Activated CD4-positive, alpha-beta memory T cell treated with anti-CD3 and anti-CD28 coated beads, Interleukin-2, amount 10 ng/mL, durations not matched to agents 7 days and 5 days (primary cell): ENCODE measurements around the gene KIRREL3. TPM values are rescaled to one million over a fixed set of nuclear protein-coding genes. Genes with fewer than 3 reads are reported as not detected.

Experiments used
- CTCF ChIA-PET: fragments of 350-600 bp; sonication (Branson Sonifier 250); formaldehyde crosslinking; loops from one replicate; lab custom pipeline; 2021; ENCODE audit warnings: antibody characterized with exemption, inconsistent platforms; lab: Charles Lee
- POLR2A ChIA-PET: fragments of 350-600 bp; sonication (Branson Sonifier 250); formaldehyde crosslinking; loops from one replicate; lab custom pipeline; 2021; ENCODE audit warnings: antibody characterized with exemption; lab: Charles Lee
- DNase-seq: peaks from one replicate; pipeline ENCODE4 v3.0.0-alpha.2; 2020
- H3K27ac Mint-ChIP-seq: one replicate; pipeline ENCODE4 v1.8.0; 2021; ENCODE audit warnings: mild to moderate bottlenecking, mixed read lengths
- H3K27me3 Mint-ChIP-seq: one replicate; pipeline ENCODE4 v1.8.0; 2021; ENCODE audit warnings: mixed read lengths
- H3K36me3 Mint-ChIP-seq: one replicate; pipeline ENCODE4 v1.8.0; 2021; ENCODE audit warnings: low read depth, mixed read lengths
- H3K4me1 Mint-ChIP-seq: one replicate; pipeline ENCODE4 v1.8.0; 2021; ENCODE audit warnings: mixed read lengths
- H3K4me3 Mint-ChIP-seq: one replicate; pipeline ENCODE4 v1.8.0; 2021; ENCODE audit warnings: mild to moderate bottlenecking, mixed read lengths
- H3K9me3 Mint-ChIP-seq: one replicate; pipeline ENCODE4 v1.8.0; 2021; ENCODE audit warnings: mixed read lengths
- total RNA-seq, 2 experiments: library from RNA; stranded (reverse); gene quantifications; one replicate each; pipeline ENCODE4 v1.2.3, GENCODE V29; 2021

KIRREL3 gene
- total RNA-seq, 2 experiments from 2014 or later: not detected

DNA sequence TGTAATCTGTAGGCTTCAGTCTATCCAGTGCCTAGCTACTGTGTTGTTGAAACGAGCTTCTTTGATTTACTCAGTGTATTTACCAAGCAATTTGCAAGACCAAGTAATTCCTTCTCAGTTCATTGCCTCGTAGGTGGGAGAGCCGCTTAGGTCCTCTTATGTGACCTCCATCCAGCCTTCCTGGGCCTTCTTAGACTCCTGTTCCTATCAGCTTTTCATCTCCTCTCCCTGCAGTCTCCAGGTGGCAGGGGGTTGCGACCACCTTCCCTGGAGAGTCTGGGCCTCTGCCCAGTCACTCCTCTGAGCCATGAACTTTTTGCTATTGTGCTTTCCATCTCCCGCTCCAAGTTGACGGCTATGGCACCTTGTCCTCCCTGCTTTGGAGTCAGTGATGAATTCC is 251.8 kb downstream of the KIRREL3 start:
- POLR2A ChIA-PET: no interaction called here
- CTCF ChIA-PET: no interaction called here
- Mint-ChIP-seq H3K4me1 (no peaks in the 10 kb centered on the region), H3K27ac (no peak overlapping the region), H3K36me3 (no peaks in the 10 kb centered on the region), H3K27me3 (no peaks in the 10 kb centered on the region), H3K9me3 (no peaks in the 10 kb centered on the region), H3K4me3 (no peak overlapping the region)
- DNase-seq: no peak

DNA sequence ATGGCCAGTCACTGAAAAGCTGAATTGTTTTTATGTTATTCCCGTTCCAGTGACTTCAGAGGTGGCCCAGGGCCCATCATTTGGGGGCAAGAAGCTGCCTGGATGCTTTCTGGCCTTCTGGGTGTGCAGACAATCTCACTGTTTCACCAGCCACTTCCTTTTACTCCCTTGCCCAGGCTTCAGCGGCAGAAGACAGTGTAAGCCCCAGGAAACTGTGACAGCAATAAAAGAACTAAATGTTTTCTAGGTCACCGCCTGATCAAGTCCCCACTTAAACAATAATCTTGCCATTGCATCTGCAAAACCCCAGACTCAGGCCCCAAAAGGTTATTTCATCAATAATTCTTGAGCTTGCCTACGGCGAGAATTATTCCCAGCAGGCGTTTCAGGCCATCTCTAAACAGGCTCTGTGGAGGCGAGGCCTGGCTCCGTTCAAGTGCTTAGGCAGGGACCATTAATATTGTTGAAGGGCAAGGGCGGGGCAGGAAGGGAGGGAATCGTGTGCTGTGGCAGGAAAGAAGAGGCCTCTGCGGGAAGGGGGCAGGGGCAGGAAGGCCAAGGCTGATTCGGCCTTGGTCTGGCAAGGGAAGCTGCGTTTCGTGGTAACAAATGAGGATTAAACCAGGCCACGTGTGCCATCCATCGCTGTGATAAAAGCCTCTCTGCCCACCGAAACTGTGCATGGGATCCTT is 252.3 kb downstream of the KIRREL3 start:
- Mint-ChIP-seq H3K4me3 (no peak overlapping the region), H3K27ac (peak overlapping the region; percentile 15), H3K4me1 (no peaks in the 10 kb centered on the region), H3K36me3 (no peaks in the 10 kb centered on the region), H3K27me3 (no peaks in the 10 kb centered on the region), H3K9me3 (no peaks in the 10 kb centered on the region)
- no peak for DNase-seq
- ChIA-PET CTCF (no interaction called here), POLR2A (no interaction called here)

DNA sequence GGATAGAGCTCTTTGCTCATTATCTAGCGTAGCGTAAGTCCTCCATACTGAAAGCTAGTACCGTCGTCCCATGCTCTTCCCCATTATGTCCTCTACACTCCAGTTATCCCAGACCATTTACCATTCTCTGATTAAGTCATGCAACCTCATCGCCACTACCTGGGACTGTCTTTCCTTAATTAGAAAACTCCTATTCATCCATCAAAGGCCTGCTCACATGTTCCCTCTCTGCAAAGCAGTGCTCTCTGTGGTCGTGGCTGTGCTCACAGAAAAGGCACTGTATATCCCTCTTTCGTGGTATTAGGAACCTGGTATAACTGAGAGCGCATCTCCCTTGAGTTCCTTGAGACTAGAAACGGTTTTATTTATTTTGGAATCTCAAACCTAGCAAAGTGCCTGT is 253.3 kb downstream of the KIRREL3 start:
- no peaks in the 10 kb centered on the region for H3K27me3 Mint-ChIP-seq
- H3K9me3 Mint-ChIP-seq: no peaks in the 10 kb centered on the region
- H3K27ac Mint-ChIP-seq: no peak overlapping the region
- ChIA-PET CTCF (no interaction called here), POLR2A (no interaction called here)
- H3K4me3 Mint-ChIP-seq: no peak overlapping the region
- no peaks in the 10 kb centered on the region for H3K4me1 Mint-ChIP-seq
- no peaks in the 10 kb centered on the region for H3K36me3 Mint-ChIP-seq
- no peak for DNase-seq

DNA sequence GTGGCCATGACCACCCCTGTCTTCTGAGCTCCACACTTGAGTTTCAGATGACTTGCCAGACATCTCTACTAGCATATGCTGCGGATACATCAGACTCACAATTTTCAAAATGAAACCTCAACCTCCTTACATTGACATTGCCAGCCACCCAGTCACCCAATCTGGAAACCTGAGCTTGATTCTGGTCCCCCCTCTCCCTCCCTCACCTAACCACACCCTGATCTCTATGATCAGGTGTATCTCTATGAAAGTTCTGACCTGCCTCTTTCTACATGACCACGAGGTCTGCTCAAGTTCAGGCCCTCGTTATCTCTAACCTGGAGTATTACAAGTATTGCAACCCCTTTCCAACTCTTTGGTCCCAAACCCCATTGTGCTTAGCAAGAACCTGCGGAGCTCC is 254.1 kb downstream of the KIRREL3 start:
- Mint-ChIP-seq H3K9me3 (no peaks in the 10 kb centered on the region), H3K27me3 (peaks cover 2% of the 10 kb centered on the region)

DNA sequence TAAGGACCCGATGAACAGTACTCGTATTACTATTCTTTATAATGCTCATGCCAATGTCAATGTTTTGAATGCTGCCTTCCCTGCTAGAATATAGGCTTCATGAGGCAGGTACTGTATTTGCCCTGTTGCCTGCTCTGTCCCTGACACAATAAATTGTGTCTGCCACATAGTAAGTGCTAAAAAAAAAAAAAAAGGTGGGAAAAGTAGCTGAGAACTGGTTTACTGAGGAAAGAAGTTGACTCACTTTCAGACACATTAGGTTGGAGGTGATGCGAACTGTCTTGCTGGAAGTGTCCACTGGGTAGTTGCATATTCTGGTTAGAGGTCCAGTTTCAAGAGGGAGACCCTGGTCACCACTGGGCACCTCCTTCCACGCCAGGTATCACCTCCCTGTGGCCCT is 255.9 kb downstream of the KIRREL3 start:
- ChIA-PET CTCF (no interaction called here), POLR2A (no interaction called here)
- DNase-seq: no peak
- Mint-ChIP-seq H3K4me3 (no peak overlapping the region), H3K9me3 (no peaks in the 10 kb centered on the region), H3K4me1 (no peaks in the 10 kb centered on the region), H3K27me3 (peaks cover 2% of the 10 kb centered on the region), H3K36me3 (no peaks in the 10 kb centered on the region), H3K27ac (no peak overlapping the region)

More for the DNA sequence above, 254.1 kb downstream of the KIRREL3 start:
- no peak for DNase-seq
- H3K27ac Mint-ChIP-seq: no peak overlapping the region
- POLR2A ChIA-PET: no interaction called here
- no peaks in the 10 kb centered on the region for H3K4me1 Mint-ChIP-seq
- H3K4me3 Mint-ChIP-seq: no peak overlapping the region
- CTCF ChIA-PET: no interaction called here
- no peaks in the 10 kb centered on the region for H3K36me3 Mint-ChIP-seq

DNA sequence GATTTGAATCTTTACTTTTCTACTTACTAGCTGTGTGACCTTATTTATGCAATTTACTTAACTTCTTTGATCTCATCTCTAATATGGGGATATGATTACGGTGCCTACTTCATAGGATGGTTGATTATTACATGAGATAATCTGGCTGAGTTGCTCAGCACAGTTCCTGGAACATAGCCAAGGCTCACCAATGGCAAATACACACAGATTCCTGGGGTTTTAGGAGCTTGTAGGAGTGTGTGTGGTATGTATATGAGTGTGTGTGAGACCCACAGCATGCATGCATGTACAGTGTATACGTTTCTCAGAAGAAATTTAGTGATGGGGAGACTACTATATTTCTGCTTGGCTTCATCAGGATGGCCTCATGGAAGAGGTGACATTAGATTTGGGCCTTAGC is 256.9 kb downstream of the KIRREL3 start:
- Mint-ChIP-seq H3K9me3 (no peaks in the 10 kb centered on the region), H3K27ac (no peak overlapping the region), H3K27me3 (peaks cover 2% of the 10 kb centered on the region), H3K4me1 (no peaks in the 10 kb centered on the region), H3K4me3 (no peak overlapping the region), H3K36me3 (no peaks in the 10 kb centered on the region)
- POLR2A ChIA-PET: no interaction called here
- no peak for DNase-seq
- CTCF ChIA-PET: interaction anchor here (1.3 kb wide), 1 partner anchor 27 kb away, joined by 3 read pairs; no protein-coding TSS in a partner anchor

DNA sequence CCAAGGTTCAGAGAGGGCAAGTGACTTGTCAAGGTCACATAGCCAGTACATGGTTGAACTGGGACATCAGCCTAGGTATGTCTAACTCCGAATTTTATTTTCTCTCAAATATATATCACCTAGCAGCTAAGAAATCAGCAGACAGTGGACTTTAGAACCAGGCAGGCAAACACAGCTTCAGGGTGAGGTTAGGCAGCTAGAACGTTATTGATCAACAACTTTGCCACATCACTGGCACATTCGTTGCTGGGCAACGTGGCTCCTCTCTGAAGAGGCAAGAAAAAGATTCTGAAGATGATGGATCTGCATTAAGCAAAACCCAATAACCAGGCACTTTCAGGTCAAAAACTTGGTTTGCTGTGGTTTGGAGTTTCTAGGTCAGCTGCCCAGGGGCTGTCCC is 258.0 kb downstream of the KIRREL3 start:
- H3K36me3 Mint-ChIP-seq: no peaks in the 10 kb centered on the region
- ChIA-PET POLR2A (no interaction called here), CTCF (no interaction called here)
- no peak overlapping the region for H3K4me3 Mint-ChIP-seq
- H3K27me3 Mint-ChIP-seq: peaks cover 2% of the 10 kb centered on the region
- no peaks in the 10 kb centered on the region for H3K4me1 Mint-ChIP-seq
- no peak overlapping the region for H3K27ac Mint-ChIP-seq
- DNase-seq: no peak
- no peaks in the 10 kb centered on the region for H3K9me3 Mint-ChIP-seq

DNA sequence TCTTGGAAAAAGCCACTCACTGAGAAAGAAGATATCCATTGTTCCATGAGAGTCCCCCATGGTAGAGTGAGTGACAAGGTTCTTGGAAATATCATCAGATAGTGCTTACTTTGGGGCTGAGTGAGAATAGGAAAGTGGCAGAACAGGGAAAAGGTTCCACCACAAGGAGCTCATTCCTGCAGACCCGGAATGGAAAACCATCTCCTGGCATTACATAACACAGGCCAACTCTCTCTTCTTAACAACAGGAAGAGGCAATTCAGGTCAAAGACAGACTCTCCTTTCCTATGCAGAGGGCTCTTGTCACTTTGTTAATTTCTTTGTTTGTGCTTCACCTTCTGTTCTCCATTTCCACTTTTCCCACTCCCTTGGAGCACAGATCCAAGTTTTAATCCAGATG is 259.7 kb downstream of the KIRREL3 start:
- no peak overlapping the region for H3K4me3 Mint-ChIP-seq
- H3K36me3 Mint-ChIP-seq: no peaks in the 10 kb centered on the region
- CTCF ChIA-PET: no interaction called here
- POLR2A ChIA-PET: no interaction called here
- no peaks in the 10 kb centered on the region for H3K9me3 Mint-ChIP-seq
- no peak for DNase-seq
- peaks cover 3% of the 10 kb centered on the region for H3K27me3 Mint-ChIP-seq
- H3K27ac Mint-ChIP-seq: no peak overlapping the region
- no peaks in the 10 kb centered on the region for H3K4me1 Mint-ChIP-seq

DNA sequence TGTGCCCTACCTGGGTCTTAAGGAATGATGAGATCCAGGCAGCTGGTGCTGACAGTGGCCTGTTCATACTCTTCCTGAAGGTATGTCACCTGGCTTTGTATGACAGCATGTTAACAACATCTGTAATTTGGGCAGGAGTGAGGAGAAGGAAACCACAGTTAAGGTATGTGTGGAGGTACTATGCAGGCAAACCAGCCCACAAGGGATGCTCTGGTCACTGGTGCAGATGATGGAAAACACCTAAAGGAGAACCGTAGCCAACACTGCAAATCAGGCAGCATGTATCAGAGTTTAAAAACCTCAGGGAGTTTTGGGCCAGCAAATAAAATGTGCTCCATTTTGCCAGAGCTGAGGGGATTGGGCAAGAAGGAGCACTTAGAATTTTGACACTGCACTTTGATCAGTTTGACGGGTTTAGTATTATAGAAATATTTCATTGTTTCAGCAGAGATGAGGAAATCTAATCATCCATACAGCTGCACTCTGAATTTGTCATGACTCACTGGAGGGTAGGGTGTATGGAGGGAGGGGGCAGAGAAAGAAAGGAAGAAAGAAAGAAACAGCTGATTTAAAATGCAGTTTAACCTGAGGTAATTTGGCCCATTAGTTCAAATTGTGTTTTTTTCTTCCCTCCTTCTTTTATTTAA is 260.9 kb downstream of the KIRREL3 start:
- Mint-ChIP-seq H3K4me1 (no peaks in the 10 kb centered on the region), H3K4me3 (no peak overlapping the region), H3K27me3 (peaks cover 7% of the 10 kb centered on the region), H3K9me3 (no peaks in the 10 kb centered on the region), H3K36me3 (no peaks in the 10 kb centered on the region), H3K27ac (no peak overlapping the region)
- ChIA-PET POLR2A (no interaction called here), CTCF (no interaction called here)
- no peak for DNase-seq

DNA sequence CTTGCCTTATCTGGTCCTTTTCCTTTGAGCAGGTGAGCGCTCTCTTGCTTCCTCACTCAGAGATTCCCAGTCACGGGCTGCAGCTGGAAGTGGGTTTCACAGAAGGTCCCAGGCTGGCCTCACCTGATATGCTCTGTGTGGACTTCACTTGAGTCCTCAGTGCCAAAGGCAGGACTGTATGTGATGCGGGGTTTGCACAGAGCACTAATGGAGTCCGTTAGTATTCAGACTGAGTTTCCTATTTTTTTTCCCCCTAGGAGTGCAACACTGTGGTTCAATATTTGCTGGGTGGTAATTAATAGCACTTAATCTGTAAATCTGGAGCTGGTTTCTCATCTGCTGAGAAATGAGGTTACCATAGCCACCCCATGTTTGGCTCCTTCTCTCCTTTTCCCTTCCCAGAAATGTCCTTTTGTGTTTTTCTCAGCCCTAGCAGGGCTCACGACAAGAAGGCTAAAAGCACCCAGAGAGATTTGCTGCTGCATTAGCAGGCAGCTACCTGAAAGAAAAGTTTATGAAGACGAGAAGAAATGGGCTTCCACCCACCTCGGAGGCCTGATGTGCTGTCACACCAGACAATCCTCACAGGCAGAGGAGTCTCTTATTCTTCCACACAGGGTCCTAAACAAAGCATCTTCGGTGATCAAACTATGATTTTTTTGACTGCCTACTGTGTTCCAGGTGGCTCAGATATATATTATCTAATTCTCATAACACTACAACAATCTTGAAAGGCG is 262.1 kb downstream of the KIRREL3 start:
- no peak overlapping the region for H3K27ac Mint-ChIP-seq
- H3K4me3 Mint-ChIP-seq: no peak overlapping the region
- CTCF ChIA-PET: no interaction called here
- POLR2A ChIA-PET: no interaction called here
- no peaks in the 10 kb centered on the region for H3K4me1 Mint-ChIP-seq
- no peaks in the 10 kb centered on the region for H3K9me3 Mint-ChIP-seq
- peaks cover 7% of the 10 kb centered on the region for H3K27me3 Mint-ChIP-seq
- H3K36me3 Mint-ChIP-seq: no peaks in the 10 kb centered on the region
- DNase-seq: no peak

DNA sequence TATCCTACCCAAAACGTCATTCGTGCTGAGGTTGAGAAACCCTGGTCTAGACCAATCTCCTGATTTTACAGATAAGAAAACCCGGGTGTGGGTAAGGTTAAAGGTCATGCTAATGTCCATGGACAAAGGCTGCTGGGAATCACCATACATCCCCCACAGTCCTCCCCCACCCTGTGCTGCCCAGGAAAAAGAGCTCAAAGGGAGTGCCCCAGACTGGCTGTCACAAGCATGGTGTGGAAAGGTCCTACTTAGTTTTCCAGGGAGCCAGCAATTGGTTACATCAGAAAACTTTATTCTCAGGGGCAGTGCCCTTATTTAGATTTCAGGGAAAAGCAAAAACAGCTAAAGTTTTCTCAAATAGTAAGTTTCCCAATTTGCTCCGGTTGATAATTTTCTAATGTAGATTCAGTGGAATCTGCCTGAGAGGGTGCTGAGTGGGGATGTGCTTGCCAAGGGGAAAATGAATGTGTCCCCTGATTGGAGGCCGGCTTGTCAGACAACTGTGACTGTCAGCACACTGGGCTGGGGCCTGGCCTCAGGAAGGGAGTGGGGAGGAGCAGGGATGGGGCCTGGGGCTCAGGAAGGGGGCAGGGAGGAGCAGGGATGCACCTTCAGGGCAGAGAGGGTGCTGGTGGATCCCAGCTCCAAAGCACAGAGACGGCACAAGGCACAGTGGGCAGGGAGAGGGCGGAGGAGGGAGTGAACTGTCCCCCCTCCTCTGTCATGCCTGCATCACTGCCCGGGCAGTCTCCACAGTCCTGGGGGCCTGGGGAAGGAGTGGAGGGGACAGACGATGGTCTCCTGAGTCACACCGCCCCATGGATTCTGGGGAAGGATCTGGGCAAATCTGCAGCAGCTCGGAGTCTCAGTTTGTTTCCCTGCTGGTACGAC is 263.6 kb downstream of the KIRREL3 start:
- H3K9me3 Mint-ChIP-seq: no peaks in the 10 kb centered on the region
- POLR2A ChIA-PET: no interaction called here
- CTCF ChIA-PET: no interaction called here

DNA sequence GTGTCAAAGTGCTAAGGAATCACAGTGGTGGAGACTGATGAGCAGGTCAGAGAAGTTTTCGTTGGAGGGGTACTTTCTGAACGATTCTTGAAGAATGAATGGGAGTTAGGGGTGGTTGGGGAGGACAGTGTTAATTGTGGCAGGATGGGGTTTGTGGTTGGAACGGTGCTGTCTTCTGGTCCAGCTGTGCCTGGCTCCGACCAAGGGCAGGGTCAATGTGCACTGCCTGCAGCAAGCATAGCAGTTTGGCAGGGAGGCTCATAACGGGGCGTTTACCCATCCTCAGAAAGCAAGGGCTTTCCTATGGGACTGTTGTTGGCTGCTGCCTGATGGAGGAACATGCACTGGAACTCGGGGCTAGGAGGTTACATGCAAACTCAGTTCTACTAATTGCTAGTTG is 265.8 kb downstream of the KIRREL3 start:
- POLR2A ChIA-PET: no interaction called here
- Mint-ChIP-seq H3K36me3 (no peaks in the 10 kb centered on the region), H3K4me1 (no peaks in the 10 kb centered on the region)

More for the DNA sequence above, 263.6 kb downstream of the KIRREL3 start:
- no peak for DNase-seq
- Mint-ChIP-seq H3K36me3 (no peaks in the 10 kb centered on the region), H3K27ac (no peak overlapping the region), H3K4me3 (no peak overlapping the region), H3K27me3 (peaks cover 6% of the 10 kb centered on the region), H3K4me1 (no peaks in the 10 kb centered on the region)

DNA sequence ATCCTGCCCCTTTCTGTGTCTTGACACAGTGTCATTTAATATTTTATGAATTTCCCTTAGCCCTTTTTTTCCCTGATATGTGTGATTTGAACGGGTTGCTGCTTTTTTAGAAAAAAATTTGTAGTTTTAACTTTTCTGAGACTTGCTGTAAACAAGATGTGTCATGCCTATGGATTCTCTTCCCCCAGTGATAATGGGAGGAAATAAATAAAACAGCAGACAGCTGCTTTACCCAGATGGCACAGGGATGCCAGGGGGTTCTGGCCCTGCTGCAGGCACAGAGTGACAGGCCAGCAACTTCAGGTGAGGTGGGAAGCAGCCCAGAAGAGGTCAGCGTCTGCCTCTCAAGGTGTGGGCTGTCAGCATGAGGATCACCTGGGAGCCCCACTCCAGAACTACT is 266.9 kb downstream of the KIRREL3 start:
- no peak for DNase-seq
- H3K36me3 Mint-ChIP-seq: no peaks in the 10 kb centered on the region
- H3K4me1 Mint-ChIP-seq: no peaks in the 10 kb centered on the region
- peaks cover 6% of the 10 kb centered on the region for H3K27me3 Mint-ChIP-seq
- no peak overlapping the region for H3K4me3 Mint-ChIP-seq
- POLR2A ChIA-PET: no interaction called here
- CTCF ChIA-PET: no interaction called here
- no peak overlapping the region for H3K27ac Mint-ChIP-seq
- H3K9me3 Mint-ChIP-seq: no peaks in the 10 kb centered on the region

More for the DNA sequence above, 265.8 kb downstream of the KIRREL3 start:
- Mint-ChIP-seq H3K9me3 (no peaks in the 10 kb centered on the region), H3K27me3 (peaks cover 6% of the 10 kb centered on the region), H3K27ac (no peak overlapping the region), H3K4me3 (no peak overlapping the region)
- no peak for DNase-seq
- CTCF ChIA-PET: interaction anchor here (1.3 kb wide), 1 partner anchor 18 kb away, joined by 5 read pairs; no protein-coding TSS in a partner anchor
